HepG2 (cell line): ENCODE results near the gene CBFA2T2. TPM values are rescaled to one million over a fixed set of nuclear protein-coding genes. Genes with fewer than 3 reads are reported as not detected.

Experiments used
- AHR ChIP-seq: IDR thresholded peaks from 2 replicates; pipeline ENCODE4 v1.6.1; 2018; ENCODE audit warnings: missing genetic modification reagents, missing compliant biosample characterization
- ASH2L ChIP-seq: fragments of 300-600, 200-600 bp; sonication (generic); IDR thresholded peaks from 2 replicates; pipeline ENCODE4 v1.7.0; 2017; ENCODE audit warnings: low read depth, mild to moderate bottlenecking, moderate library complexity, mixed read lengths, low read length; ENCODE audit not compliant: insufficient read length
- BRD4 ChIP-seq: sonication (generic); formaldehyde crosslinking; IDR thresholded peaks from 2 replicates; pipeline ENCODE4 v1.4.0; 2020; ENCODE audit warnings: missing genetic modification reagents
- ELF3 ChIP-seq: IDR thresholded peaks from 2 replicates; pipeline ENCODE4 v1.6.1; 2016; ENCODE audit warnings: missing genetic modification reagents, missing compliant biosample characterization
- FLYWCH1 ChIP-seq: sonication (generic); formaldehyde crosslinking; IDR thresholded peaks from 2 replicates; pipeline ENCODE4 v1.8.1; 2023; ENCODE audit warnings: mild to moderate bottlenecking, missing genetic modification reagents
- PPARG ChIP-seq: conservative IDR thresholded peaks from 2 replicates; pipeline ENCODE4 v1.6.1; 2016; ENCODE audit warnings: missing biosample characterization, missing genetic modification reagents
- RELA ChIP-seq: sonication (generic); formaldehyde crosslinking; IDR thresholded peaks from 2 replicates; pipeline ENCODE4 v1.4.0; 2020; ENCODE audit warnings: missing genetic modification reagents
- RFX5 ChIP-seq: IDR thresholded peaks from 2 replicates; pipeline ENCODE4 v1.6.1; 2011; ENCODE audit warnings: low read depth, low read length, improper control_type of control experiment
- SMARCC2 ChIP-seq: fragments of 450-650 bp; IDR thresholded peaks from 2 replicates; pipeline ENCODE4 v1.6.1; 2017; ENCODE audit warnings: antibody characterized with exemption, mild to moderate bottlenecking
- ZFAT ChIP-seq: sonication (generic); formaldehyde crosslinking; conservative IDR thresholded peaks from 2 replicates; pipeline ENCODE4 v1.8.1; 2023; ENCODE audit warnings: missing genetic modification reagents, inconsistent platforms
- ZFY ChIP-seq: sonication (generic); formaldehyde crosslinking; IDR thresholded peaks from 2 replicates; pipeline ENCODE4 v1.4.0; 2020; ENCODE audit warnings: missing genetic modification reagents
- ZNF253 ChIP-seq: sonication (generic); formaldehyde crosslinking; IDR thresholded peaks from 2 replicates; pipeline ENCODE4 v1.8.0; 2022; ENCODE audit warnings: mild to moderate bottlenecking, missing genetic modification reagents, borderline replicate concordance
- ZNF589 ChIP-seq: sonication (generic); formaldehyde crosslinking; conservative IDR thresholded peaks from 2 replicates; pipeline ENCODE4 v1.8.0; 2022; ENCODE audit warnings: mild to moderate bottlenecking, moderate library complexity, missing genetic modification reagents
- ZNF605 ChIP-seq: sonication (generic); formaldehyde crosslinking; IDR thresholded peaks from 2 replicates; pipeline ENCODE4 v1.8.0; 2022; ENCODE audit warnings: mild to moderate bottlenecking, missing genetic modification reagents
- polyA plus RNA-seq, 8 experiments: library from polyadenylated mRNA; depleted of rRNA in 3 of 8; stranded (reverse) in 7 of 8; unstranded in 1 of 8; fragments of >200 nt; fragmentation: Illumina TruSeq in 4 of 8; extraction: Trizol in 4 of 8; gene quantifications; 2 replicates each; pipeline versions ENCODE4 v1.2.1 to v1.2.3, GENCODE V29; 2011 to 2016; ENCODE audit warnings: low read depth in 4 of 8, missing spikeins in 1 of 8, mixed read lengths in 1 of 8; ENCODE audit not compliant: insufficient read depth in 1 of 8
- total RNA-seq, 5 experiments: library from RNA; depleted of rRNA; stranded (reverse); fragments of >200 nt; fragmentation: Illumina TruSeq; extraction: Trizol; gene quantifications; 2 replicates each; pipeline ENCODE4 v1.2.3, GENCODE V29; 2016; ENCODE audit warnings: low read depth in 1 of 5
- TF ChIP-seq, protein P1 (sequence below): sonication (generic); formaldehyde crosslinking; IDR thresholded peaks from 2 replicates; pipeline ENCODE4 v1.4.0; 2020; ENCODE audit warnings: missing genetic modification reagents
- TF ChIP-seq, protein P2 (sequence below): sonication (generic); formaldehyde crosslinking; IDR thresholded peaks from 2 replicates; pipeline ENCODE4 v1.4.0; 2020; ENCODE audit warnings: mild to moderate bottlenecking, missing genetic modification reagents, borderline replicate concordance
- TF ChIP-seq, protein P3 (sequence below): sonication (generic); formaldehyde crosslinking; conservative IDR thresholded peaks from 2 replicates; pipeline ENCODE4 v1.8.0; 2022; ENCODE audit warnings: mild to moderate bottlenecking, moderate library complexity, missing genetic modification reagents
- TF ChIP-seq, protein P4 (sequence below): sonication (generic); formaldehyde crosslinking; IDR thresholded peaks from 2 replicates; pipeline ENCODE4 v1.4.0; 2020; ENCODE audit warnings: missing genetic modification reagents; ENCODE audit errors: not compliant biosample characterization
- TF ChIP-seq, protein P5 (sequence below): sonication (generic); formaldehyde crosslinking; IDR thresholded peaks from 2 replicates; pipeline ENCODE4 v1.9.0; 2021; ENCODE audit warnings: missing genetic modification reagents, borderline replicate concordance

Gene CBFA2T2
- total and polyA plus RNA-seq, 2 of the 13 experiments (the other 11 are each of a cell fraction or from before 2014, with no cell fraction given): 6.3 to 21.2 TPM

DNA sequence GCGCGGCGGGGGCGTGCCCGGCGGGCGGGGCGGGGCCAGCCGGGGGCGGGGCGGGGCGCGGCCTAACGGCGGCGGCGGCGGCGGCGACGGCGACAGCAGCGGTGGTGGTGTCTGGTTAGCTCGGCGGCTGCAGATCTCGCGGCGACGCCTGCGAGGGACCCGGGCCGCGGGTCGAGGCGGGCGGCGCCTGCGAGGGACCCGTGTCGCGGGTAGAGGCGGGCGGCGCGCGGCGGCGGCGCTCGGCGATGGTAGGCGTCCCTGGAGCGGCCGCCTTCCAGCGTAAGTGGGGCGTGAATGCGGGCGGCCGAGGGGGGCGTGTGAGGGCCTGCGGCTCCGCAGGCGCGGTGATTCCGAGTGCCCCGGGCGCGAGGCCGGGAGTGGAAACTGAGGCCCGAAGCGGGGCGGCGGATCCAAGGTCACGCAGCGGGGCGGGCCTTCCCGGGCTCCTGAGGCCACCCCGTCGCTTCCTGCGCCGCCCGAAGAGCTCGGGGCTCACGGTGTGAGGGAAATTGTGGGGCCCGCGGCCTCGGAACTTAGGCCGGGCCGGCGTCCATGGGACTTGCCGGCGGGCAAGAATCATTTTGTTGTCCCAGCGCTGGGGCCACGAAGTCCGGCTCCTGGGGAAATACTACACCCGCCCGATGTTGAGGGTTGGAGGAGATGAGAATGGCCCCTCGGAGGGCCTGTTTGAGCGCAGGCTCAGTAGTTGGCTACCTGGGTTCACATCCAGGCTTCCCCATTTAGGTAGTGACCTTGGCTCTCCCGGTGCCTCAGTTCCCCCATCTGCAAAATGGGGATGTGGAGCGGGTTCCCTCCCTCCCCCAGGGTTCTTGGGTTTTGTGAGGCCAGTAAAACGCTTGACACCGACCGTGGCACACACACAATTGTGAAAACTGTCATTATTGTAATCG lies at the start of gene CBFA2T2 (continued):
- TF ChIP-seq, protein P1, sequence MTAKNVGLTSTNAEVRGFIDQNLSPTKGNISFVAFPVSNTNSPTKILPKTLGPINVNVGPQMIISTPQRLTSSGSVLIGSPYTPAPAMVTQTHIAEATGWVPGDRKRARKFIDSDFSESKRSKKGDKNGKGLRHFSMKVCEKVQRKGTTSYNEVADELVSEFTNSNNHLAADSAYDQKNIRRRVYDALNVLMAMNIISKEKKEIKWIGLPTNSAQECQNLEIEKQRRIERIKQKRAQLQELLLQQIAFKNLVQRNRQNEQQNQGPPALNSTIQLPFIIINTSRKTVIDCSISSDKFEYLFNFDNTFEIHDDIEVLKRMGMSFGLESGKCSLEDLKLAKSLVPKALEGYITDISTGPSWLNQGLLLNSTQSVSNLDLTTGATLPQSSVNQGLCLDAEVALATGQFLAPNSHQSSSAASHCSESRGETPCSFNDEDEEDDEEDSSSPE: 0 out of 2 replicates have a peak, but pooled peaks have one; percentile 33
- TF ChIP-seq ZNF605 (CRISPR knock-in tag) (no peak), ELF3 (CRISPR knock-in tag) (0 out of 2 replicates have a peak, but pooled peaks have one; percentile 18), AHR (CRISPR knock-in tag) (peak; percentile 91), ZNF589 (peak; percentile 68), ZFY (CRISPR knock-in tag) (peak; percentile 96), PPARG (no peak), RFX5 (no peak; the same call in 1 of the 2 replicates), FLYWCH1 (peak; percentile 57; the same call in 1 of the 2 replicates), ASH2L (peak; percentile 97), ZFAT (CRISPR knock-in tag) (no peak), RELA (peak; percentile 84; the same call in 1 of the 2 replicates), SMARCC2 (no peak), BRD4 (peak; percentile 58), ZNF253 (CRISPR knock-in tag) (peak; percentile 85; the same call in 1 of the 2 replicates)
- TF ChIP-seq, protein P2, sequence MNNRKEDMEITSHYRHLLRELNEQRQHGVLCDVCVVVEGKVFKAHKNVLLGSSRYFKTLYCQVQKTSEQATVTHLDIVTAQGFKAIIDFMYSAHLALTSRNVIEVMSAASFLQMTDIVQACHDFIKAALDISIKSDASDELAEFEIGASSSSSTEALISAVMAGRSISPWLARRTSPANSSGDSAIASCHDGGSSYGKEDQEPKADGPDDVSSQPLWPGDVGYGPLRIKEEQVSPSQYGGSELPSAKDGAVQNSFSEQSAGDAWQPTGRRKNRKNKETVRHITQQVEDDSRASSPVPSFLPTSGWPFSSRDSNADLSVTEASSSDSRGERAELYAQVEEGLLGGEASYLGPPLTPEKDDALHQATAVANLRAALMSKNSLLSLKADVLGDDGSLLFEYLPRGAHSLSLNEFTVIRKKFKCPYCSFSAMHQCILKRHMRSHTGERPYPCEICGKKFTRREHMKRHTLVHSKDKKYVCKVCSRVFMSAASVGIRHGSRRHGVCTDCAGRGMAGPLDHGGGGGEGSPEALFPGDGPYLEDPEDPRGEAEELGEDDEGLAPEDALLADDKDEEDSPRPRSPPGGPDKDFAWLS (CRISPR knock-in tag): no peak
- TF ChIP-seq, protein P3, sequence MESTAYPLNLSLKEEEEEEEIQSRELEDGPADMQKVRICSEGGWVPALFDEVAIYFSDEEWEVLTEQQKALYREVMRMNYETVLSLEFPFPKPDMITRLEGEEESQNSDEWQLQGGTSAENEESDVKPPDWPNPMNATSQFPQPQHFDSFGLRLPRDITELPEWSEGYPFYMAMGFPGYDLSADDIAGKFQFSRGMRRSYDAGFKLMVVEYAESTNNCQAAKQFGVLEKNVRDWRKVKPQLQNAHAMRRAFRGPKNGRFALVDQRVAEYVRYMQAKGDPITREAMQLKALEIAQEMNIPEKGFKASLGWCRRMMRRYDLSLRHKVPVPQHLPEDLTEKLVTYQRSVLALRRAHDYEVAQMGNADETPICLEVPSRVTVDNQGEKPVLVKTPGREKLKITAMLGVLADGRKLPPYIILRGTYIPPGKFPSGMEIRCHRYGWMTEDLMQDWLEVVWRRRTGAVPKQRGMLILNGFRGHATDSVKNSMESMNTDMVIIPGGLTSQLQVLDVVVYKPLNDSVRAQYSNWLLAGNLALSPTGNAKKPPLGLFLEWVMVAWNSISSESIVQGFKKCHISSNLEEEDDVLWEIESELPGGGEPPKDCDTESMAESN: peak; percentile 42; the same call in 1 of the 2 replicates
- TF ChIP-seq, protein P4, sequence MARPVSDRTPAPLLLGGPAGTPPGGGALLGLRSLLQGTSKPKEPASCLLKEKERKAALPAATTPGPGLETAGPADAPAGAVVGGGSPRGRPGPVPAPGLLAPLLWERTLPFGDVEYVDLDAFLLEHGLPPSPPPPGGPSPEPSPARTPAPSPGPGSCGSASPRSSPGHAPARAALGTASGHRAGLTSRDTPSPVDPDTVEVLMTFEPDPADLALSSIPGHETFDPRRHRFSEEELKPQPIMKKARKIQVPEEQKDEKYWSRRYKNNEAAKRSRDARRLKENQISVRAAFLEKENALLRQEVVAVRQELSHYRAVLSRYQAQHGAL (CRISPR knock-in tag): no peak
- TF ChIP-seq, protein P5, sequence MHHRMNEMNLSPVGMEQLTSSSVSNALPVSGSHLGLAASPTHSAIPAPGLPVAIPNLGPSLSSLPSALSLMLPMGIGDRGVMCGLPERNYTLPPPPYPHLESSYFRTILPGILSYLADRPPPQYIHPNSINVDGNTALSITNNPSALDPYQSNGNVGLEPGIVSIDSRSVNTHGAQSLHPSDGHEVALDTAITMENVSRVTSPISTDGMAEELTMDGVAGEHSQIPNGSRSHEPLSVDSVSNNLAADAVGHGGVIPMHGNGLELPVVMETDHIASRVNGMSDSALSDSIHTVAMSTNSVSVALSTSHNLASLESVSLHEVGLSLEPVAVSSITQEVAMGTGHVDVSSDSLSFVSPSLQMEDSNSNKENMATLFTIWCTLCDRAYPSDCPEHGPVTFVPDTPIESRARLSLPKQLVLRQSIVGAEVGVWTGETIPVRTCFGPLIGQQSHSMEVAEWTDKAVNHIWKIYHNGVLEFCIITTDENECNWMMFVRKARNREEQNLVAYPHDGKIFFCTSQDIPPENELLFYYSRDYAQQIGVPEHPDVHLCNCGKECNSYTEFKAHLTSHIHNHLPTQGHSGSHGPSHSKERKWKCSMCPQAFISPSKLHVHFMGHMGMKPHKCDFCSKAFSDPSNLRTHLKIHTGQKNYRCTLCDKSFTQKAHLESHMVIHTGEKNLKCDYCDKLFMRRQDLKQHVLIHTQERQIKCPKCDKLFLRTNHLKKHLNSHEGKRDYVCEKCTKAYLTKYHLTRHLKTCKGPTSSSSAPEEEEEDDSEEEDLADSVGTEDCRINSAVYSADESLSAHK (CRISPR knock-in tag): no peak
